Thymus (tissue), 11 donors: ENCODE results near the gene SLC51A. TPM values are rescaled to one million over a fixed set of nuclear protein-coding genes. Genes with fewer than 3 reads are reported as not detected.
"Not testable (repeated sequence)": the region's sequence is repeated elsewhere in the genome, so short reads cannot be mapped to it uniquely, and the experiment has no call there.

Source experiments
- DNase-seq, 9 donors: peaks; one replicate each; pipeline ENCODE4 v3.0.0-alpha.2; 2013; ENCODE audit warnings: low spot score in 9 of 9, low read depth in 6 of 9, missing footprints in 1 of 9
- H3K27ac ChIP-seq, 2 donors: one replicate each; pipeline ENCODE4 v1.5.1; 2013; ENCODE audit warnings: control low read depth in 1 of 2, low read depth in 1 of 2, low read length in 1 of 2, mild to moderate bottlenecking in 1 of 2, moderate library complexity in 1 of 2
- H3K27me3 ChIP-seq, 2 donors: one replicate each; pipeline ENCODE4 v1.5.1; 2013; ENCODE audit warnings: low read length in 1 of 2; ENCODE audit not compliant: control insufficient read depth in 2 of 2, insufficient read depth in 1 of 2
- H3K36me3 ChIP-seq, 2 donors: one replicate each; pipeline ENCODE4 v1.5.1; 2013; ENCODE audit warnings: low read length in 1 of 2, mild to moderate bottlenecking in 1 of 2, moderate library complexity in 1 of 2; ENCODE audit not compliant: control insufficient read depth in 2 of 2, insufficient read depth in 2 of 2
- H3K4me1 ChIP-seq, 2 donors: one replicate each; pipeline ENCODE4 v1.5.1; 2013; ENCODE audit warnings: low read length in 2 of 2; ENCODE audit not compliant: control insufficient read depth in 2 of 2, insufficient read depth in 2 of 2
- H3K4me3 ChIP-seq, 2 donors: one replicate each; pipeline ENCODE4 v1.5.1; 2013; ENCODE audit warnings: low read length in 2 of 2, control low read depth in 1 of 2, mild to moderate bottlenecking in 1 of 2
- H3K9me3 ChIP-seq, 2 donors: one replicate each; pipeline ENCODE4 v1.5.1; 2013; ENCODE audit warnings: low read length in 1 of 2, mild to moderate bottlenecking in 1 of 2; ENCODE audit not compliant: control insufficient read depth in 2 of 2, insufficient read depth in 1 of 2
- WGBS: extraction: QIAGEN DNeasy Blood & Tissue Kit; methylation state at CpG from one replicate; pipeline ENCODE4 v1.1.7; 2013; 5-methylcytosine and 5-hydroxymethylcytosine counted together
- polyA plus RNA-seq: library from polyadenylated mRNA; stranded (reverse); fragments of 200-250 nt; gene quantifications from one replicate; pipeline ENCODE4 v1.2.3, GENCODE V29; 2013
- total RNA-seq: library from RNA; stranded (reverse); fragments of 120-200 nt; gene quantifications from one replicate; pipeline ENCODE4 v1.2.4, GENCODE V29; 2013
- donor health status: healthy.

Gene SLC51A
- total and polyA plus RNA-seq, 2 donors = 0.66 to 2.1 TPM

- Histone ChIP-seq H3K4me3 (no peak overlapping the region), H3K4me1 (peaks cover 4 to 26% of the 10 kb centered on the region in 2 donors), H3K27me3 (peaks cover 0 to 4% of the 10 kb centered on the region in 2 donors), H3K9me3 (no peaks in the 10 kb centered on the region), H3K27ac (no peak overlapping the region), H3K36me3 (no peaks in the 10 kb centered on the region)
- WGBS = 97% methylated on average over 15 of the region's 15 CpGs
- DNase-seq = no peak
Measured at GRCh38 chr3:196198081-196198675, 18.2 kb upstream of the SLC51A start.

- Histone ChIP-seq H3K27me3 (peaks cover 0 to 8% of the 10 kb centered on the region in 2 donors), H3K27ac (no peak overlapping the region), H3K4me1 (peaks cover 4 to 17% of the 10 kb centered on the region in 2 donors), H3K36me3 (no peaks in the 10 kb centered on the region), H3K4me3 (no peak overlapping the region), H3K9me3 (no peaks in the 10 kb centered on the region)
- DNase-seq = no peak
- WGBS = 94% methylated on average over 19 of the region's 19 CpGs
Measured at GRCh38 chr3:196198771-196199753, 17.3 kb upstream of the SLC51A start.

- Histone ChIP-seq H3K27ac (no peak overlapping the region), H3K27me3 (peaks cover 0 to 19% of the 10 kb centered on the region in 2 donors), H3K4me3 (no peak overlapping the region), H3K4me1 (peaks cover 2 to 8% of the 10 kb centered on the region in 2 donors), H3K9me3 (no peaks in the 10 kb centered on the region), H3K36me3 (no peaks in the 10 kb centered on the region)
- WGBS = 65% methylated on average over 21 of the region's 21 CpGs
- DNase-seq = no peak
Measured at GRCh38 chr3:196202516-196202970, 13.8 kb upstream of the SLC51A start.

- Histone ChIP-seq H3K9me3 (peaks cover 0 to 9% of the 10 kb centered on the region in 2 donors), H3K4me1 (peaks cover 5 to 12% of the 10 kb centered on the region in 2 donors), H3K27ac (no peak overlapping the region), H3K36me3 (no peaks in the 10 kb centered on the region), H3K4me3 (no peak overlapping the region), H3K27me3 (peaks cover 0 to 26% of the 10 kb centered on the region in 2 donors)
- 95% methylated on average over 3 of the region's 3 CpGs for WGBS
- no peak for DNase-seq
Measured at GRCh38 chr3:196203846-196204245, 12.5 kb upstream of the SLC51A start.

- WGBS = 97% methylated on average over 9 of the region's 9 CpGs
- not testable (repeated sequence) for H3K9me3 ChIP-seq, DNase-seq, H3K4me3 ChIP-seq, H3K27ac ChIP-seq, H3K36me3 ChIP-seq
- peaks cover 0 to 29% of the 10 kb centered on the region in 2 donors for H3K27me3 ChIP-seq
- peaks cover 5 to 12% of the 10 kb centered on the region in 2 donors for H3K4me1 ChIP-seq
Measured at GRCh38 chr3:196205442-196206205, 10.7 kb upstream of the SLC51A start.

GRCh38 chr3:196207159-196207832 lies 9.0 kb upstream of the SLC51A start:
- H3K36me3 ChIP-seq = no peaks in the 10 kb centered on the region
- H3K9me3 ChIP-seq = peaks cover 0 to 9% of the 10 kb centered on the region in 2 donors
- H3K27me3 ChIP-seq = peaks cover 0 to 33% of the 10 kb centered on the region in 2 donors
- DNase-seq = no peak
- peak overlapping the region; percentile 20 to 40 for H3K4me3 ChIP-seq
- peaks cover 5 to 11% of the 10 kb centered on the region in 2 donors for H3K4me1 ChIP-seq
- WGBS = 22% methylated on average over 41 of the region's 70 CpGs
- no peak overlapping the region for H3K27ac ChIP-seq

GRCh38 chr3:196207833-196208607 lies 8.3 kb upstream of the SLC51A start:
- 35% methylated on average over 49 of the region's 49 CpGs for WGBS
- H3K27ac ChIP-seq = no peak overlapping the region
- H3K36me3 ChIP-seq = no peaks in the 10 kb centered on the region
- peak in 3 of 9 donors; percentile 23 to 50 (median 35) for DNase-seq
- H3K4me3 ChIP-seq = peak overlapping the region; percentile 40 to 41
- H3K9me3 ChIP-seq = peaks cover 0 to 9% of the 10 kb centered on the region in 2 donors
- peaks cover 3 to 8% of the 10 kb centered on the region in 2 donors for H3K4me1 ChIP-seq
- H3K27me3 ChIP-seq = peaks cover 0 to 29% of the 10 kb centered on the region in 2 donors
